ENCODE measurements around the gene IZUMO4. TPM values are rescaled to one million over a fixed set of nuclear protein-coding genes. Genes with fewer than 3 reads are reported as not detected.

IZUMO4 gene
- total RNA-seq, 1 experiment from 2014 or later, result 5.3 TPM

DNA sequence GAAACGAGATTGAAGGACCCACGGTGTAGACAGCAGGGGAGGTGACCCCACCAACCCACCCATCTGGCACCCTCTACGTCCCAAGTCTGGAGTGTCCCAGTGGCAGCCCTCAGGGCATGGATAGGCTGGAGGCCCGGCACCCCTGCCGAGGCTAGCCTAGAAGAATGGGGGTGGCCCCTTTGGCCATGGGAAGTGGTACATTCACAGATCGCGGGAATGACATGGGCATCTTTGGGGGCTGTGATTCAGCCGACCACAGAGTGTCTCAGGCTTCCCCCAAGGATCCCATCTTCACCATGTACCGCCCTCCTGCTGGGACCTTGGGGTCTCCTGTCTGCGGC is 34.4 kb upstream of the IZUMO4 start:
- Mint-ChIP-seq H3K4me3 (ENCODE audit: unreplicated experiment) (peak overlapping the region; percentile 73), H3K9me3 (ENCODE audit: unreplicated experiment) (no peaks in the 10 kb centered on the region), H3K27me3 (ENCODE audit: insufficient read depth, unreplicated experiment) (no peaks in the 10 kb centered on the region), H3K4me1 (ENCODE audit: insufficient read depth, unreplicated experiment) (peaks cover 16% of the 10 kb centered on the region), H3K27ac (ENCODE audit: low read depth, unreplicated experiment) (peak overlapping the region; percentile 53), H3K36me3 (ENCODE audit: insufficient read depth, unreplicated experiment) (no peaks in the 10 kb centered on the region)
- ChIA-PET POLR2A (interaction anchor here (0.8 to 3.5 kb wide), 10 partner anchors 10 to 191 kb away, joined by 3 to 49 read pairs (median 4); partner anchors contain the start of genes MKNK2 and MOB3A), CTCF (interaction anchor here (1.5 kb wide), 1 partner anchor 33 kb away, joined by 3 read pairs; no protein-coding TSS in a partner anchor)
- TF ChIP-seq, protein P1, sequence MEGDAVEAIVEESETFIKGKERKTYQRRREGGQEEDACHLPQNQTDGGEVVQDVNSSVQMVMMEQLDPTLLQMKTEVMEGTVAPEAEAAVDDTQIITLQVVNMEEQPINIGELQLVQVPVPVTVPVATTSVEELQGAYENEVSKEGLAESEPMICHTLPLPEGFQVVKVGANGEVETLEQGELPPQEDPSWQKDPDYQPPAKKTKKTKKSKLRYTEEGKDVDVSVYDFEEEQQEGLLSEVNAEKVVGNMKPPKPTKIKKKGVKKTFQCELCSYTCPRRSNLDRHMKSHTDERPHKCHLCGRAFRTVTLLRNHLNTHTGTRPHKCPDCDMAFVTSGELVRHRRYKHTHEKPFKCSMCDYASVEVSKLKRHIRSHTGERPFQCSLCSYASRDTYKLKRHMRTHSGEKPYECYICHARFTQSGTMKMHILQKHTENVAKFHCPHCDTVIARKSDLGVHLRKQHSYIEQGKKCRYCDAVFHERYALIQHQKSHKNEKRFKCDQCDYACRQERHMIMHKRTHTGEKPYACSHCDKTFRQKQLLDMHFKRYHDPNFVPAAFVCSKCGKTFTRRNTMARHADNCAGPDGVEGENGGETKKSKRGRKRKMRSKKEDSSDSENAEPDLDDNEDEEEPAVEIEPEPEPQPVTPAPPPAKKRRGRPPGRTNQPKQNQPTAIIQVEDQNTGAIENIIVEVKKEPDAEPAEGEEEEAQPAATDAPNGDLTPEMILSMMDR (IDR thresholded peaks at IDR 0.05; ENCODE audit: unreplicated experiment), result no peak
- no TSS peak for BruUV-seq (replicated peaks)
- intact Hi-C loops (cut with micrococcal nuclease), result no loop called here
- DNase-seq (ENCODE audit: unreplicated experiment), result no peak

DNA sequence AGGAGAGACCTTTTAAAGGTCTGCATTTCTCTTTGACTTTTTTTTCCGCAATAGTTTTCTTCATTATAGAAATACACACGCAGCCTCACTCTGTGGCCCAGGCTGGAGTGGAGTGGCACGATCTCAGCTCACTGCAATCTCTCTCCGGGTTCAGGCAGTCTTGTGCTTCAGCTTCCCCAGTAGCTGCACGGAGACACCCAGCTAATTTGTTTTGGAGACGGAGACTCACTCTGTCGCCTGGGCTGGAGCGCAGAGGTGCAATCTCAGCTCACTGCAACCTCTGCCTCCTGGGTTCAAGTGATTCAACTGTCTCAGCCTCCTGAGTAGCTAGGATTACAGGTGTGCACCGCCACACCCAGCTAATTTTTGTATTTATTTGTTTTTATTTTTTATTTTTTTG is 33.9 kb upstream of the IZUMO4 start:
- Mint-ChIP-seq H3K4me3 (ENCODE audit: unreplicated experiment) (peak overlapping the region; percentile 73), H3K27ac (ENCODE audit: low read depth, unreplicated experiment) (peak overlapping the region; percentile 53), H3K36me3 (ENCODE audit: insufficient read depth, unreplicated experiment) (no peaks in the 10 kb centered on the region), H3K9me3 (ENCODE audit: unreplicated experiment) (no peaks in the 10 kb centered on the region), H3K27me3 (ENCODE audit: insufficient read depth, unreplicated experiment) (no peaks in the 10 kb centered on the region), H3K4me1 (ENCODE audit: insufficient read depth, unreplicated experiment) (peaks cover 16% of the 10 kb centered on the region)
- intact Hi-C loops (cut with micrococcal nuclease), result no loop called here
- ChIA-PET POLR2A (interaction anchor here (0.8 to 2.2 kb wide), 3 partner anchors 11 to 24 kb away, joined by 3 to 6 read pairs (median 3); no protein-coding TSS in a partner anchor), CTCF (interaction anchor here (0.6 to 1.5 kb wide), 2 partner anchors 34 to 35 kb away, joined by 3 read pairs; no protein-coding TSS in a partner anchor)
- BruUV-seq (replicated peaks), result no TSS peak
- TF ChIP-seq, protein P1 (IDR thresholded peaks at IDR 0.05; ENCODE audit: unreplicated experiment), result no peak
- no peak for DNase-seq (ENCODE audit: unreplicated experiment)

DNA sequence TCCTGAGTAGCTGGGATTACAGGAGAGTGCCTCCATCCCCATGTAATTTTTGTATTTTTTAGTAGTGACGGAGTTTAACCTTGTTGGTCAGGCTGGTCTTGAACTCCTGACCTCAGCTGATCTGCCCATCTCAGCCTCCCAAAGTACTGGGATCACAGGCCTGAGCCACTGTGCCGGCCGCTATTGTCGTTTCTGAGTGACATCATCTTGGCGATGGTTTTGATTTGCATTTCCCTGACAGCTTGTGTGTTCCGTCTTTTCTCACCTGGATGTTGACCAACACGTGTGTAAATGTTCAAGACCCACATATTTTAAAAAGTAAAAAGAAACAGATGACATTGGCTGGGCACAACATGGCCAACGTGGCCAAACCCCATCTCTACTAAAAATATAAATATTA is 32.9 kb upstream of the IZUMO4 start:
- Mint-ChIP-seq H3K4me3 (ENCODE audit: unreplicated experiment) (no peak overlapping the region), H3K4me1 (ENCODE audit: insufficient read depth, unreplicated experiment) (peaks cover 16% of the 10 kb centered on the region), H3K9me3 (ENCODE audit: unreplicated experiment) (no peaks in the 10 kb centered on the region), H3K36me3 (ENCODE audit: insufficient read depth, unreplicated experiment) (no peaks in the 10 kb centered on the region), H3K27me3 (ENCODE audit: insufficient read depth, unreplicated experiment) (no peaks in the 10 kb centered on the region), H3K27ac (ENCODE audit: low read depth, unreplicated experiment) (no peak overlapping the region)
- TF ChIP-seq, protein P1 (IDR thresholded peaks at IDR 0.05; ENCODE audit: unreplicated experiment), result no peak
- BruUV-seq (replicated peaks), result no TSS peak
- DNase-seq (ENCODE audit: unreplicated experiment), result no peak
- ChIA-PET CTCF (interaction anchor here (0.8 kb wide), 1 partner anchor 777 kb away, joined by 3 read pairs; no protein-coding TSS in a partner anchor), POLR2A (interaction anchor here (0.6 to 2.2 kb wide), 4 partner anchors 12 to 171 kb away, joined by 3 to 6 read pairs (median 3); no protein-coding TSS in a partner anchor)
- intact Hi-C loops (cut with micrococcal nuclease), result no loop called here

DNA sequence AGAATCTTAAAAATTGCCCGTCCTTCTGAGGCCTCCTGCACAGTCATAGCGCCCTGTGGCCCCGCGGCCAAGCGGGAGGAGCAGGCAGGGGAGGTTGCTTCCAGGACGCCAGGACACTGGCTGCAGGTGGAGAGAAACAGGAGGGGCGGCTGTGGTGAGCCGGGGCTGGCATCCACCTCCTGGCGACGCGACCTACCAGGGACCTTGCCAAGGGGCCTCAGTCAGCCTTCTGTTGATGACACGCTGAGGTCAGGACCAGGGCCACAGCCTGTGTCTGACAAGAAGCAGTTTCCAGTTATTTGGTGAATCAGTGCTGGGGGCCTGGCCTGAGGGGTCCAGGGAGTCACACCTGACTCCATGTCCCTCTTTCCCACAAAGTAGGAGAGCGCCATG is 32.3 kb upstream of the IZUMO4 start:
- Mint-ChIP-seq H3K9me3 (ENCODE audit: unreplicated experiment) (no peaks in the 10 kb centered on the region), H3K4me1 (ENCODE audit: insufficient read depth, unreplicated experiment) (peaks cover 16% of the 10 kb centered on the region), H3K27me3 (ENCODE audit: insufficient read depth, unreplicated experiment) (no peaks in the 10 kb centered on the region), H3K4me3 (ENCODE audit: unreplicated experiment) (no peak overlapping the region), H3K27ac (ENCODE audit: low read depth, unreplicated experiment) (no peak overlapping the region), H3K36me3 (ENCODE audit: insufficient read depth, unreplicated experiment) (no peaks in the 10 kb centered on the region)
- TF ChIP-seq, protein P1 (IDR thresholded peaks at IDR 0.05; ENCODE audit: unreplicated experiment), result no peak
- CTCF ChIA-PET, result interaction anchor here (0.8 kb wide), 1 partner anchor 777 kb away, joined by 3 read pairs; no protein-coding TSS in a partner anchor
- intact Hi-C loops (cut with micrococcal nuclease), result no loop called here
- POLR2A ChIA-PET, result interaction anchor here (2.2 kb wide), 1 partner anchor 13 kb away, joined by 6 read pairs; no protein-coding TSS in a partner anchor
- BruUV-seq (replicated peaks), result no TSS peak
- no peak for DNase-seq (ENCODE audit: unreplicated experiment)

Measured in MCF 10A (cell line).